ENCODE measurements around the gene HENMT1.

GRCh38 chr1:108600504-108600903 lies 60.4 kb downstream of the HENMT1 start:
- no peak for TF ChIP-seq EZH2 (IDR thresholded peaks at IDR 0.05; ENCODE audit: borderline replicate concordance, low read depth, low read length, poor library complexity, severe bottlenecking)
- no peak for TF ChIP-seq CTCF (conservative IDR thresholded peaks at IDR 0.05; ENCODE audit: low read depth, low read length)
